Measurements from ENCODE around the gene VSX1.

Gene VSX1

DNA sequence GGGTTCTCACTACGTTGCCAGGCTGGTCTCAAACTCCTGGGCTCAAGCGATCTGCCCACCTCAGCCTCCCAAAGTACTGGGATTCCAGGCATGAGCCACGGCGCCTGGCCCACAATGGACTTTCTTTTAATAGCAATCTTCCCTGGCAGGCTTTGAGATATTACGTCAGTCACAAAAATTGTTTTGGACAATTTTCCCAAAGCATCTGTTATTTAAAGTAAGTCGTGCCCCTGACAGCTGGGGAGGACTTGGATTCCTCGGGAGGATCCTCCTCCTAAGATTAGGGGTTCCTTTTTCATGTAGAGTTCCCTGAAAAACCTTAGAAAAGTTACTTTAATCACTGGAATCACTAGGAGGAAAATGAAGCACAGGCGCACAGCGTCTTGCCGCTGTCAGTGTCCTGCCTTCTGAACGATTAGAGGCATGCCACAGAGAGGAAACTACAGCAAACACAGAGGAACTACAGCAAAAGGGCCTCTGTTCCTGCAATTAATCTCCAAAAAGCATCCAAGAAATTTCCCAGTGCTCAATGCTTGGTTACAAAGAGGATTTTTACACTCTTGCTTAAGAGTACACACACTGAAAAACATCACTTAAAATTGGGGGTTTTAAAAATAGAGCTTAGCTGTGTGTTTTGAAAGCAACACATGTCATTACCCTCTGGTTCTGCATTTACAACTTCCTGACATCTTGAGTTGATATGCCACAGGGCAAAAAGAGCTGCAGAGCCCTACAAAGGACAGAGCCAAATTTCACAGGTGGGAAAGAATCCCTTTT, 28.5 kb downstream of the VSX1 start:
- no peak for DNase-seq (ENCODE audit: low read depth)

DNA sequence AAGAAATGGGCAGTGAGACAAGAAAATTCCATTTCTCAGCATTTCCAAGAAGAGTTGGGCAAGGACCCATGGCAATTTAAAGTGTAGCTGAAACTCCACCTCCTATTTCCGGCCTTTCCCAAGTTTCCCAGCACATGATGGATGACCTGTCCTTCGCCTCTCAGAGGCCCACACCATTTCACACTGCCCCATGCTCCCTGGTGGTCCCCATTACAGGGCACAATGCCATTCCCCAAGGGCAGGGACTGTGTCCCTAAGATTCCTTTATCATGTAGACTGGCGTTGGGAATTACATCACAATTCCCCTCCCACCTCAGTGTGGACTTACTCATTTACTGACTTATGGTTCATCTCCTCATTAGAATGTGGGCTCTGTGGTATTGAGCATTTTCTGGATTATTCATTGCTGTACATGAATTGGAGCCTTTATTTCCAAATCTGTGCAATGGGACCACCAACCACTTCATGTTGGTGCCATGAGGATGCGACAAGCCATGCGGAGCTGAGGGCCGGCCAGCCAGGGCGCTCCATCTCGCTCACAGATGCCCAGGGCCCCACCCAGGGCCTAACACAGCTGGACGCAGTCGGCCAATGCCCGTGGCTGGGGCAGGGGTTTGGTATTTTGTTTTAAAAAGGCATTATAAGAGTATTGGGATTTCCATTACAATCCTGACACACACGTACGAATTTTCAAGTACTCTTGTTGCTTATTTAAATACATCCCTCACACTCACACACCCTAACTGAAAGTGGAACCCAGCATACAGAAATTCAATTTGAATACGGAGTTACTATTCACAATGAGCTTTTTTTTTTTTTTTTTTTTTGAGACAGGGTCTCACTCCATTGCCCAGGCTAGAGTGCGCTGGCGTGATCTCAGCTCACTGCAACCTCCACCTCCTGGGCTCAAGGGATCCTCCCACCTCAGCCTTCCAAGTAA, 29.4 kb downstream of the VSX1 start:
- no peak for DNase-seq (ENCODE audit: low read depth)

DNA sequence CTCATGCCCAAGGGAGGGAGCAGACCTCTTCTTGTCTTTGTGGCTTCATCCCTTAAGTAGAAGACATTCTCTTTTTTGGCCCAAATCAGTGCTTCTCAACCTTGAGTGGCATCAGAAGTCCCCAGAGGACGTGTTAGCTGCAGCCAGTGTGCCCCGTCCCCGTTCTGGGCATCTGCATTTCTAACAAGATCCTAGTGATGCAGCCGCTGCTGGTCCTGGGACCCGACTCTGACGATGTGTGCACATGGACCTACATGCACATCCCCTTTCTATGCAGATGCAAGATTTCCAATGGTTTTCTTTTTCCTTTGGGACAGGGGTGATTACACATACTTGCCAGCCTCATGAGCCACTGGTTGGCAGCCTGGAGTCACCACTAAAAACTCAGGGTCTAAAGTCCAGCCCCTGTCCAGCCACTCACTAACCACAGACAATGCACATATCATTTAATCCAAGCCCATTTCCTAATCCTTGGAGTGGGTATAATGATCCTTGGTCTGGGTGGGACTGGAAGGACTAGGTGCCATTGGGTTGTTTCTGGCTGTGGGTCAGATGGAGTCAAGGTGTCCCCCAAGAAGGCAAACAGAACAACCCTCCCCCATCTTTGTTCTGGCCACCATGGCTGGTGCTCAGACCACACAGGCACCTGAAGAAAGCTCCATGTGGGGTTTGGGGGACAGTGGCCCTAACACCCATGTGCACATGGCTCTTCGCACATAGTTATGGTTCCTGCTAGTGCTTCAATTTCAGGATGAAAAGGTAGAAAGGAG, 30.4 kb downstream of the VSX1 start:
- DNase-seq (ENCODE audit: low read depth), result no peak

DNA sequence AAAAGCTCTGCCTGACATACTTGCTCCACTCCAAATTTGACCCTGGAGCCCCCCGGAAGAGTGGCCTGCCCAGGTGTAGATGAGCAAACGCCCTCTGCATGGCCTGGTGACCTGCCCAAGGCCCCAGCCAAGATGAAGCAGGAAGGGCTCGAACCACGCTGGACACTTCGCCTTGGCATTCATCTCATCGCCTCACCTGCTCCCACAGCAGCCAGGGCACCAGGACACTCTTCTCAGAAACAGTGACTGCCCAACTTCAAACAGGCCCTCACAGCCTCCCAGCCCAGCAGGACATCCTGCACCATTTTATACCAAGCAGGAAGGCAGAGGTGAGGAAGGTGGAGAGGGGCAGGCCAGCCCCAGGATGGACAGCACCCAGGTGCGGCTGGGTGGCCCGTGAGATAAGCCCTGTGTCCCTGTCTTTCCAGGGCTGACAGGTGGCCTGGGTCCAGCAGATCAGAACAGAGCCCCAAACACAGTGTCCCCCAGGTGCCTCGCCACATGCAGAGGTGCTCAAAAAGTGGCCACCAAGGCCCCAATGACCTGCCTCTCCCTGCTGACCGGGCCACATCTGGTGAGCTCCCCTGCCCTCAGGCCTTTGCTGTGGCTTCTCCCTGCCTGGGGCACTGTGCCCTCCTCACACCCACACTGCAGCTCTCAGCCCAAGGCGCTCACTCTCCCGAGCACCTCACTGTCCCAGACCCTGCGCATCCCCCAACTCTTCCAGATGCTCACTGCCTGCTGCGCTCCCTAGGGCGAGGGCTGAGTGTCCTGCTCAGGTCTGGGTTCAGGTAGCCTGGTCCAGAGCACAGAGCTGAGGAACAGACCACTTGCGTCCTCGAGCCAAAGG, 31.2 kb downstream of the VSX1 start:
- DNase-seq (ENCODE audit: low read depth), result no peak

DNA sequence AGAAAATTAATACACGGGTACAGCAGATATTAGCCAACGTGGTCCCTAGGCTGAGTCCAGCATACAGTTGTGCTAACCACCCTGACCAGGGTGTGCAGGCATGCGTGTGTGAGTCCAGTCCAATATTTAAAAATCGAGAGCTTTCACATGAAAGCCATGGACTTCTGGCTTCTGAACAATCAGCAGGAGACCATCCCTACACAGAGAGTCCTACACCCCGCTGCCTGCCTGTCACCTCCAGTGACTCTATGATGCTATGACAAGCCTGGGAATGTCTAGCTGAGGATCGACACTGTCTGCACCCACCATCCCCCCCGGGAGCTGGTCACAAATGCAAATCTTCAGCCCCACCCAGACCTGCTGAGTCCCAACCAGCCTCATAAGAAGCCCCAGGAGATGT, 31.9 kb downstream of the VSX1 start:
- no peak for DNase-seq (ENCODE audit: low read depth)

DNA sequence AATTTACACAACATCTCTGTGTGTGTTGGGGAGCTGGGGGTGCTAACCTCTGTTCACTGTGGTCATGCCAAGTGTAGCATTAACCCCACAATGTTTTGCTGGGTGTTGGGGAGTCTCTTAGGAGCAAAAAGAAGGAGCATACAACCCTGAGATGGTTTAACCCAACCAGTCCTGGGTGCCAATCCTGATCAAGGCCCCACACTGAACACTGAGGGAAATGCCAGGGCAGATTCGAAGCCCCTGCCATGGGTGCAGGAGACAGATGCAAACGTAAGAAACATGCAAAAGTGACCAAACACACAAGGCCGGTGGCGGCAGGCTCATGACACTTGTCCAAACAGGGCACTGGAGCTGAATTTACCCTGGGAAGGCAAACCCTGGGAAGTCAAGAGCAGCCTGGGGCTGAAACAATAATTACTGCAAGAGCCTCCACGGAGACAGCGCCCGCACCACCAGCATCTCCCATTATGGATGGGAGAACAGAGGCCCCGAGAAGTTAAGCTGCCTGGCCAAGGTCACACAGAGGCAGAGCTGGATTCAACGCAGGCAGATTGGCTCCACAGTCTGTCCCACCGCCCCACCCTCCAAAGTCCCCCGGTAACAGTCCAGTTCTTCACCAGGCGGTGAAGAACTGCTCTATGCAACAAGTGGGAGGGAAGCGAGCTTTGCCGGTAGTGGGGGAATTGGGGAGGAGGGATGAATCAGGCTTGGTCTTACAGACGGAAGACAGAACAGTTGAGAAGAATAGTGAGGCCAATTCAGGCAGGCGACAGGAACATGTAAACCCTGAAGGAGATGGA, 32.5 kb downstream of the VSX1 start:
- DNase-seq (ENCODE audit: low read depth), result no peak

DNA sequence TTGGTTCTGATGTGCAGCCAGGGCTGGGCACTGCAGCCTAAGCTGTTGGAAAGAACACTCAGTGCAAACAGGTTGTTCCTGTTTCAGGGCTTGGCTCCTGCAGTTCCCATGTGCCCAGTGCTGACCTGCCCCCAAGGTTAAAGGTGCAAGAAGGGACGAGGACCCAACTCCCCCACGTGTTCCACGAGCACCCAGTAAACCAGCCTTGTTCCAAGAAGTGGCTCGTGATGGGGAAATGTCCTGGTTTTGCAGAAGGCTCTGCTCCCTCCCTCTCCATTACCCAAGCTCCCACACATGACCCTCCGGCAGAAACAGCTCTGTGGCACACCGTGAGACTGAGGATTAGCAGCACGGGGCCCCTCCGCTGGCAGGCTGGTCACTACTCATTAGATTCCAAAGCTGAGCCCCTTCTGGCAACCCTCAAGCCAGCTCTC, 33.4 kb downstream of the VSX1 start:
- no peak for DNase-seq (ENCODE audit: low read depth)

DNA sequence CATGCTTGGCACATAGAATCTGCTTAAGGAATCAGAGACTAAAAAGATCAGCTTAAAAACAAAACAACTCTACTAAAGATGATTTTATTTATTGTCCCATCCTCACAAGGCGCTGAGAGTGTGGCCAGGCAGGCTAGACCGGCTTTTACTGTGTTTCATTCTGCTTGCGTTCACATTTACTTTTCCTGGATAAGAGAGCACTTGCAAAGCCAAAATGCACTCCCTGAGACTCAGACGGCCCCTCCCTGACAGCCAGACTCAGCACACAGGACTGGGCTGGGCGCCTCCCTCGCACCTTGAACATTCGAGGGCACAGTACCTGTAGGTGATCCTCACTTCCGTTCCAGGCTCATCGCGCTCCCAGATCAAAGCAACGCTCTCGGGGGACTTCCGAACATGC, 34.2 kb downstream of the VSX1 start:
- no peak for DNase-seq (ENCODE audit: low read depth)

DNA sequence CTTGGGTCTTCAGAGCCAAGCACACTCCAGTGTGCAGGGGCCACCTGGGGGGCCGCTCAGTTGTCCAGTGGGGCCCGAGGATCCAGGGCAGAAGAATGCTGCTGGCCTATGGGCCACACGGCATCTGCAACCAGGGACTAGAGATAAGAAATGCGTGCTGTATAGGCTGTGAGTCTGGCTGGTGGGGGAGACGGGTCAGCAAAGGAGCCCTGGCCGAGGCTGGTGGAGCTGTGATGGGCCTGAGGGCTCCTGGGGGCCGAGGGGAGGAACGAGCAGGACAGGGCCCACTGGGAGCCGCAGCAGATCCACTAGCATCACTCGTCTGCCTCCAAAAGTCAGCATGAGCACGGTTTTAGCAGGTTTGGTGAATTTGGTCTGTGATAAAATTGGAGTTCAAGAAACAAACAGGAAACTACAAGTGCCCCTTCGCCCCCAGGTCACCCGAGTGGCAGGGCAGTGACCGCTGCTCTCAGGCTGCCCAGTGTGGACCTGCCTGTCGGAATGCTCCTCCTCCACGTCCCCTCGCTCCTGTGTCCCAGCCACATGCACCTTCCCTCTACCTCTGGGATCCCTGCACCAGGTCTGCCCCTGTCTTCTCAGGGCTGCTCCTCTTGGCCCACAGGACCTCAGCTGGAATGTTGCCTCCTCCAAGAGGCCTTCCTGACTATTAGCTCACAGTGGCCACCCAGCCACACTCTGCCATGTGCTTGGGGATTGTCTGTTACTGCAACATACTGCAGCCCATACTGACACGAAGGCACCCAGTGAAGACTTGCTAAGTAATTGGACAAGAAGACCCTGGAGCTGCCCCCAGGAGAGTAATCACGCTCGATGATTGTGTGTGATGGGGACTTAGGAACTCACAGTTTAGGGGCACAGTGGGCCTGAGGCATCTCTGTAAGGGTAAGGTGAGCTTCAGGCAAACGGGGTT, 34.9 kb downstream of the VSX1 start:
- DNase-seq (ENCODE audit: low read depth), result no peak

DNA sequence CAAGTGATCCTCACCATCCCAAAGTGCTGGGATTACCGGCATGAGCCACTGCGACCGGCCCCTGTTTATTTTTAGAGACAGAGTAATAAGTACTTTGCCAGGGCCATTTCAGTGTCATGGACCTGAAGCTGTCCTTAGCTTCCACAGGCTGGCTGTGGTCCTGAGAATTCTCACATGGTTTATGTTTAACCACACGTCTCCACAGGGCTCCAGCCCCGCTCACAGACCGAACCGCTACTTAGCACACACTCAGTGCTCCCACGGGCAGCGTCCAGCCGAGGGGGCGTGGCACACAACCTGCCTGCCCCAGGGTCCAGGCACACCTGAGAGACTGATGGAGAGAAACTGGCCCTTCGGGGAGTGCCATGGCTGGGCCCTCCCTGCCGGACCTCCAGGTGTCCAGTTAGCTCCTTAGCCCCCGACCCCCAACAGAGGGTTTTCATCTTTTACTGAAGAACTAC, 35.7 kb downstream of the VSX1 start:
- DNase-seq (ENCODE audit: low read depth), result no peak

DNA sequence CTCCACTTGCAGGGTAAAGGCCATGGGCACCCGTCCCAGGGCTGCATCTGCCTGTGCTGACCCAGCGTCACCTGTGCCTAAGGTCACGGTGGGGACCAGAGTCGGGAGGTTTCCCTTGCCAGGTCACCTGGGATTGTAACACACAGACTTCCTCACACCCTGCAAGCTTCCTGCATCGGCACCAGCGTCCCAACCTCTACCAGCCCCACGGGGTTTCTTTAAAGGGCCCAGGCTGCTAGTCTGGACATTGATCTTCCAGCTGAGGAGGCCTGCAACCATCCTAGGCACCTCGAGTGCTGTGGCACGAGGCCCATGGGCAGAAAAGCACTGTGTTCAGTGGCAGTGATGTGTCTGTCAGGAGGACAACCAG, 36.6 kb downstream of the VSX1 start:
- no peak for DNase-seq (ENCODE audit: low read depth)

DNA sequence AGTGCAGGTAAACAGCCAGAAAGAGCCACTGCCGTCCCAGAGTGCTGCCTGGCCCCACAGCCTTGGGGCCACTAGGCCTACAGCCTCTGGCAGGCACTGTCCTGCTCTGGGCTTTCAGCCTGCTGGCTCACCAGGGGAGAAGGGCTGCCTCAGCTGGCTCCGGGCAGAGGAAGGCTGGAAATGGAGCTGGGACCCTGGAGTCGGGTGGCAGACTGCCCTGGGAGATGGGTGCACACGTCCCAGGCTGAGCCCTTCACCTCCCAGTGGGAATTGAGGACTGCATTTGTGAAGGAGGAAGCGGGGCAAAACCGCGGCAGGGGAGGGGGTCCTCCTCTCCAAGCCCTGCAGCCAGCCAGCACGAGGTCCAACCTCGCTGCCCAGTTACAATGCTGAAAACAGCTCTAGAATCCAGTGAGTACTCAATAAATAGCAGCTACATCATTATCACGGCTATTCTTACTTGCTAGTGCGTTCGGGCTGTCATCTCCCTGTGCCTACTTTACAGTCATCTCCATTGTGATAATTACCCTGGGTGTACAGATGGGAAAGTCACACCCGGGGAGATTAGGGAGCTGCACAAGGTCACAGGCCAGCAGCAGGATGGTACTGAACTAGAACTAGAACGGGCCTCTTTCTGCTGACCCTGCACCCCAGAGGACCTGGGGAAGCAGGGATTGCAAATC, 37.1 kb downstream of the VSX1 start:
- no peak for DNase-seq (ENCODE audit: low read depth)

DNA sequence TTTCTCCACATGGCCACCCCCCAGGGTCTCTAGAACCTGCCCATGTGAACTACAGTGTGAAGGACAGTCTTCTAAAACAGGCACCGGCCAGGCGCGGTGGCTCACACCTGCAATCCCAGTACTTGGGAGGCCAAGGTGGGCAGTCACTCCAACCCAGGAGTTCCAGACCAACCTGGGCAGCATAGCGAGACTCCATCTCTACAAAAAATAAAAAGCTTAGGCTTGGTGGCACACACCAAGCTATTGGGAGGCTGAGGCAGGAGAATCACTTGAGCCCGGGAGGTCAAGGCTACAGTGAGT, 37.7 kb downstream of the VSX1 start:
- DNase-seq (ENCODE audit: low read depth), result no peak

DNA sequence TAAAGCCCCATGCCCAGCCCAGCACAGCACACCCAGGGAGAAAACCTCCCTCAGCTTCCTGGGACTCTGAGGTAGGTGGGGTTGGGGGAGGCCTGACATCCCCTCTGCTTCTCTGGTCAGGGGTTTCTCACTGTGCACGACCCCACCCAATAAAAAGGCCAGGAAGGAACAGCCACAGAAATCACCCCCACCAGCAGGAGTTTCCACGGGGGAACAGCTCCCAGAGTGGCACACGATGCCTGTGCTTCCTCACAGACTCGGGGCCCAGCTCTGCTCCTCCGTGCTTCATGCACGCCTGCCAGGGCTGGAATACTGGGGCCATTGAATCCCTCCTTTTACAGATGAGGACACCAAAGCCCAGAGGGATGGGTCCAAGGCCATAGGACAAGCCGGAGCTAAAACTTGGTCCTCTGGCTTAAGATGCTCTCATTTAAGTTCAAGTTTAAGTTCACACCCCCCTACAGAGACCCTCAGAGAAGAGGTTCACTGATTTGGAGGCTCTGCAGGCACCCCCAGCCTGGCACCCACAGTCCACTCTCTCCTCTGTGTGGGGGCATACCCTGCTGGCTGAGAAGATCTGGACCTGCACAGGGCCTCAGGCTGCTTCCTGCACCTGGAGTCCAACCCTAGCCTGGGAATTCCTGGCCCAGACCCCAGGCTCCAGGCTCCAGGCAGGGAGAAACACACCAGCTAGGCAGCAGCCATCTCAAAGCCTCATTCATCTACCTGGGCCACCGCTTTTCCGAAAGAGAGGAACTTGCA, 38.3 kb downstream of the VSX1 start:
- no peak for DNase-seq (ENCODE audit: low read depth)

DNA sequence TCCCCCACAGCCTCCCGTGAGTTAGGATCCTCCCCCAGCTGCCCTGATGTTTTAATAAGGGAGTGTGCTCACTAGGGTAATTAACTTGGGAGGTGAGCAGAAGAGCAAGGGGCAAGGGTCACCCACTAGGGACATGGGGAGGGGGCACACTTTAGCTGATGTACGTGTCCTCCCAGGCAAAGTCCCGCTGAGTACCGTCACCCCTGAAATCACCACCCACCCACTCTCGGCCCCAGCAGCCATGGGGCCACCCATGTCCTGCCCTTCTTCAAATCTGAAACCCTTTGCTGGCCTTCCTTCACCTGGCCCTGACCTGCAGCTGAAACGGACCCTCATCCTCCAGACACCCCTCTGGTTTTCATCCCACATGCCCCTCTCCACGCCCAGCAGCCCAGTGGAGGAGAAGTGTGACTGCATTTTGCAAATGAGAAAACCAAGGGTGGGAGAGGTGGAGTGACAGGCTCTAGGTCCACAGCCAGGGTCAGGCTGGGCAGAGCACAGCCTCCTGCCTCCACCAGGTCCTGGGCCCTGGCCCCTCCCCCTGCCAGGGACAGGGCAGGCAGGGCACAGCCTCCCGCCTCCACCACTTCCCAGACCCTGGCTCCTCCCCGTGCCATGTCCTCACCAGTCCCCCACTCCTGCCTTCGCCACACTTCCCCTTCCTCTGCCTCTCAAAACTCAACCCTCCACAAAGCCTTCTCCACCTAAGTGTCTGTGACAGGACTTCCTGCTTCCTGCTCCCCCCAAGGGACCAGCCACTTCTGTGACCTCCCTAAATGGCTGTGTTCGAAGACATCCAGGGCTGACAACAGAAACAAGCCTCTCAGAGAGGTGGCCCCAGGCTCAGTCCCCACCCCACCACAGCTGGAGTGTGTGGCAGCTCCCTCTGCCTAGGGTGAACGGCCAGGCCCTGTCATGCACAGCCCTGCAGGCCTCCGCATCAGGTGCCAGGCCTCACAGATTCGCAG, 39.1 kb downstream of the VSX1 start:
- DNase-seq (ENCODE audit: low read depth), result no peak

DNA sequence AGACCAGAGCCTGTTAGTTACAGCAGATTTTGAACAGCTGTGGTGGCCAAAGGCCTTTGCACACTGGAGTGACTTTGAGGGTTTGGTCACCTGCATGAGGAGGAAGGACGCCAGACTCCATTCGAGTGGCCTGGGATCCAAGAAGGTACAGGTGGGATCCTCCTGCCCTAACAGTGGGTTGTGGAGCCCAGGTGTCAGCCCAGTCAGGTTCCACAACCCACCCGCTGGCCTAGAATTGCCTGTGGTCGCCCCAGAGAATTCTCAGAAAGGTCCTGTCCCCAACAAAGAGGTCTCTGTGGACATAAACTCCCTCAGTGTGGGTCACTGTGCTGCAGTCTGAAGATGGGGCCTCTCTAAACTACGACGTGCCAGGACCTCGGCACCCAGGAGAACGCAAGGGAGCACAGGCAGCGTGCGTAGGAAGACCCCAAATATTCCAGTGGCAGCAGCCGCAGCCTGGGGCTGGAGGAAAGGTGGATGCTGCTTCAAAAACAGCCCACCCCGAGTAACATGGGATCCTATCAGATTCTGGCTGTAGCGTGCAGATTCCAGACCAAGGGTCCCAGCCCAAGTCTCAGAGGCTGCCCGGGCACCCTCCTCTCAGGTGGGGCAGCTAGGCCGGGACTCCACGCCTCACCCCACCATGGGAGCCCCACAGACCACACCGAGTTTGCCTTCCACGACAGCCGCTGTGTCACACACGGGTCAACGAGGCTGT, 40.0 kb downstream of the VSX1 start:
- DNase-seq (ENCODE audit: low read depth), result no peak

DNA sequence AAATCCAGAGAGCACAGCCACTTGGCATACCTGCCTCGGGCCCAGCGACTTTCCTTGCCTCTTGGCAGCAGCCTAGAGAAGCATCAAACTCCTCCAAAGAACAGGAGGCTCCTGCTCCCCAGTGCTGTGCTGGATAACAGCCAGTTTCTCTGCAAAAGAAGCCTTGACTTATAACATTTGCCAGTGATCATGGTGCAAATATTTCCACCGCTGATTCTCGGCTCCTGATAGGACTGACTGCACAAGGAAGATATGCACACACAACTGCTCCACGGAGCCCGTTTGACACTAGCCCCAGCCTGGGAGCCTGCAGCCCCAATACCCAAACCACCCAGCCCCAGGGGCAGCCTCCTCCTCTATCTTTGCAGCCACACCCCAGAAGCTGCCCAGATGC, 41.5 kb downstream of the VSX1 start:
- no peak for DNase-seq (ENCODE audit: low read depth)

Data from activated T-cell treated with anti-CD3 and anti-CD28 coated beads for 24 hours (primary cell).